Upper lobe of left lung (tissue), 6 donors: ENCODE measurements around the gene HPCA. TPM values are rescaled to one million over a fixed set of nuclear protein-coding genes. Genes with fewer than 3 reads are reported as not detected.

Experiments
- ATAC-seq, 2 donors: fragments of 200-7000 bp; cut with Tn5 transposase; one replicate each; pipeline ENCODE4 v1.9.1; 2022; ENCODE audit warnings: mild to moderate bottlenecking in 2 of 2, moderate library complexity in 2 of 2; ENCODE audit not compliant: low FRiP score in 2 of 2
- DNase-seq, 2 donors: peaks; one replicate each; pipeline ENCODE4 v3.0.0-alpha.2; 2019 to 2020
- H3K27ac ChIP-seq, 4 donors: fragments of 200-600 bp; sonication (generic); one replicate each; pipeline ENCODE4 v1.5.1; 2016 to 2019
- H3K27me3 ChIP-seq, 4 donors: fragments of 200-600 bp; sonication (generic); one replicate each; pipeline ENCODE4 v1.5.1; 2017 to 2019
- H3K36me3 ChIP-seq, 4 donors: fragments of 200-600 bp; sonication (generic); one replicate each; pipeline ENCODE4 v1.5.1; 2016 to 2019
- H3K4me1 ChIP-seq, 4 donors: fragments of 200-600 bp; sonication (generic); one replicate each; pipeline ENCODE4 v1.5.1; 2018 to 2019
- H3K4me3 ChIP-seq, 4 donors: fragments of 200-600 bp; sonication (generic); one replicate each; pipeline ENCODE4 v1.5.1; 2017 to 2019; ENCODE audit warnings: mild to moderate bottlenecking in 2 of 4, moderate library complexity in 1 of 4
- H3K9me3 ChIP-seq, 4 donors: fragments of 200-600 bp; sonication (generic); one replicate each; pipeline ENCODE4 v1.5.1; 2018 to 2019
- EP300 ChIP-seq, 4 donors: sonication (generic); formaldehyde crosslinking; IDR thresholded peaks; one replicate each; pipeline ENCODE4 v1.5.1; 2017; ENCODE audit warnings: antibody characterized with exemption in 4 of 4, control low read depth in 2 of 4
- POLR2A ChIP-seq, 4 donors: fragments of 450-650 bp; IDR thresholded peaks; one replicate each; pipeline ENCODE4 v1.5.1; 2016 to 2017; ENCODE audit warnings: antibody characterized with exemption in 4 of 4, mild to moderate bottlenecking in 2 of 4
- POLR2AphosphoS5 ChIP-seq, 2 donors: sonication (generic); formaldehyde crosslinking; IDR thresholded peaks; one replicate each; pipeline ENCODE4 v1.5.1; 2017; ENCODE audit warnings: antibody characterized with exemption in 2 of 2
- WGBS, 2 donors: methylation state at CpG; one replicate each; pipeline ENCODE4 v1.1.5; 2017 to 2018; 5-methylcytosine and 5-hydroxymethylcytosine counted together
- total RNA-seq, 6 donors: library from RNA; depleted of rRNA in 4 of 6; stranded (reverse); fragments of >200 nt in 4 of 6; gene quantifications; one replicate each; pipeline versions ENCODE4 v1.1.0 to v1.2.1, GENCODE V29; 2016 to 2021
- TF ChIP-seq, protein P1 (sequence below), 6 experiments: fragments of 450-650 bp in 4 of 6; fragments of 200-600 bp in 2 of 6; sonication (generic) in 2 of 6; IDR thresholded peaks; one replicate each; pipeline ENCODE4 v1.5.1; 2016 to 2019; ENCODE audit warnings: antibody characterized with exemption in 6 of 6
- donor health status: DM: no; HTN: no; CAD: no; lungs with moderate emphysema.
- donor health status: DM: no; HTN: yes; CAD: no; lungs with severe emphysema.

The HPCA gene
- total RNA-seq, 6 donors from 2014 or later = not detected

- TF ChIP-seq EP300 (IDR thresholded peaks at IDR 0.05) (no peak), POLR2A (IDR thresholded peaks at IDR 0.05) (no peak), POLR2AphosphoS5 (IDR thresholded peaks at IDR 0.05) (no peak)
- TF ChIP-seq, protein P1, sequence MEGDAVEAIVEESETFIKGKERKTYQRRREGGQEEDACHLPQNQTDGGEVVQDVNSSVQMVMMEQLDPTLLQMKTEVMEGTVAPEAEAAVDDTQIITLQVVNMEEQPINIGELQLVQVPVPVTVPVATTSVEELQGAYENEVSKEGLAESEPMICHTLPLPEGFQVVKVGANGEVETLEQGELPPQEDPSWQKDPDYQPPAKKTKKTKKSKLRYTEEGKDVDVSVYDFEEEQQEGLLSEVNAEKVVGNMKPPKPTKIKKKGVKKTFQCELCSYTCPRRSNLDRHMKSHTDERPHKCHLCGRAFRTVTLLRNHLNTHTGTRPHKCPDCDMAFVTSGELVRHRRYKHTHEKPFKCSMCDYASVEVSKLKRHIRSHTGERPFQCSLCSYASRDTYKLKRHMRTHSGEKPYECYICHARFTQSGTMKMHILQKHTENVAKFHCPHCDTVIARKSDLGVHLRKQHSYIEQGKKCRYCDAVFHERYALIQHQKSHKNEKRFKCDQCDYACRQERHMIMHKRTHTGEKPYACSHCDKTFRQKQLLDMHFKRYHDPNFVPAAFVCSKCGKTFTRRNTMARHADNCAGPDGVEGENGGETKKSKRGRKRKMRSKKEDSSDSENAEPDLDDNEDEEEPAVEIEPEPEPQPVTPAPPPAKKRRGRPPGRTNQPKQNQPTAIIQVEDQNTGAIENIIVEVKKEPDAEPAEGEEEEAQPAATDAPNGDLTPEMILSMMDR (IDR thresholded peaks at IDR 0.05) = no peak
- DNase-seq (no peak), ATAC-seq (no peak)
- Histone ChIP-seq H3K27ac (no peak overlapping the region), H3K4me1 (peaks cover 12 to 26% (median 14%) of the 10 kb centered on the region in 4 donors), H3K36me3 (peaks cover 0 to 8% (median 2%) of the 10 kb centered on the region in 4 donors), H3K4me3 (no peak overlapping the region), H3K9me3 (no peaks in the 10 kb centered on the region), H3K27me3 (peaks cover 0 to 16% (median 7%) of the 10 kb centered on the region in 4 donors)
- 90 to 93% methylated on average over 5 to 7 of the region's 7 CpGs for WGBS, 2 donors
Observed at GRCh38 chr1:32867671-32868070, 18.6 kb upstream of the HPCA start.

GRCh38 chr1:32868085-32868484 is 18.2 kb upstream of the HPCA start:
- Histone ChIP-seq H3K9me3 (no peaks in the 10 kb centered on the region), H3K4me1 (peaks cover 13 to 29% (median 16%) of the 10 kb centered on the region in 4 donors), H3K36me3 (peaks cover 0 to 5% (median 2%) of the 10 kb centered on the region in 4 donors), H3K27me3 (peaks cover 0 to 16% (median 7%) of the 10 kb centered on the region in 4 donors), H3K27ac (no peak overlapping the region), H3K4me3 (no peak overlapping the region)
- TF ChIP-seq POLR2AphosphoS5 (IDR thresholded peaks at IDR 0.05) = no peak
- TF ChIP-seq, protein P1 (IDR thresholded peaks at IDR 0.05) = no peak
- no peak for TF ChIP-seq POLR2A (IDR thresholded peaks at IDR 0.05)
- TF ChIP-seq EP300 (IDR thresholded peaks at IDR 0.05) = no peak
- ATAC-seq (no peak), DNase-seq (no peak)
- WGBS, 2 donors = 88 to 95% methylated on average over 12 to 13 of the region's 13 CpGs

DNA sequence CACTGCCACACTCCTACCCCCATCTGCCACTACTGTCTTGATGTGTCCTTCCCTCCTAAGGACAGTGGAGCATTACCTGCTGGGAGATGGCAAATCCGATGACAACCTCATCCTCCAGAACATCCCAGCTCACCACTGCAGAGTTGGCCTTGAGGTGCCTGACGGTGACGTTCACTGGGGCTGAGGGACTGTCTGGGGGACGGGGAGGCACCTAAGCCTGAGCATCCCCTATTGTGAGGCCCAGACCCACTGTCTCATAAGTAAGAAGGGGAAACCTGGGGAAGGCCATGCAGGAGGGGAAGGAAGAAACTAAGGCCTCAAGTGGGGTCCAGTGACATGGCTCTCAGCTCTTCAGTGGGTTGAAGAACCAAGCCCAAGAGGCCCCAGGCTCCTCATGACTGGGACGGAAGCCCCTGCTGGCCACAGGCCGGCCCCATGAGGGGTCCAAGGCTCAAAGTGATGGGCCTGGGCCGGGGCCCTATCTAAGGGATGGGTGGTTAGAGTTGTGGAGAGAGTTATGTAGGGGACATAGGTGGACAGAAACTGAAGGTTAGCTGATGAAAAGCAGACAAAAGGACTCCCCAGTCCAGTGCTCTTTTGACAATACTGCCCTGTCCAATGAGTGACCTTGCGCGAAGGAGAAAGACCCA is 17.4 kb upstream of the HPCA start:
- TF ChIP-seq EP300 (IDR thresholded peaks at IDR 0.05) = no peak
- TF ChIP-seq, protein P1 (IDR thresholded peaks at IDR 0.05) = no peak
- TF ChIP-seq POLR2AphosphoS5 (IDR thresholded peaks at IDR 0.05) = no peak
- no peak for TF ChIP-seq POLR2A (IDR thresholded peaks at IDR 0.05)
- Histone ChIP-seq H3K4me3 (no peak overlapping the region), H3K36me3 (peaks cover 0 to 3% (median 0%) of the 10 kb centered on the region in 4 donors), H3K9me3 (no peaks in the 10 kb centered on the region), H3K4me1 (peaks cover 13 to 29% (median 16%) of the 10 kb centered on the region in 4 donors), H3K27ac (no peak overlapping the region), H3K27me3 (peaks cover 0 to 16% (median 7%) of the 10 kb centered on the region in 4 donors)
- ATAC-seq (no peak), DNase-seq (no peak)
- 93 to 97% methylated on average over 9 of the region's 9 CpGs for WGBS, 2 donors

GRCh38 chr1:32869923-32870614 is 16.2 kb upstream of the HPCA start:
- ATAC-seq (no peak), DNase-seq (peak in 1 of 2 donors; percentile 77)
- TF ChIP-seq POLR2A (IDR thresholded peaks at IDR 0.05) (no peak), POLR2AphosphoS5 (IDR thresholded peaks at IDR 0.05) (no peak), EP300 (IDR thresholded peaks at IDR 0.05) (no peak)
- TF ChIP-seq, protein P1 (IDR thresholded peaks at IDR 0.05) = no peak
- Histone ChIP-seq H3K4me1 (peaks cover 13 to 27% (median 16%) of the 10 kb centered on the region in 4 donors), H3K9me3 (no peaks in the 10 kb centered on the region), H3K36me3 (no peaks in the 10 kb centered on the region), H3K27me3 (peaks cover 0 to 16% (median 7%) of the 10 kb centered on the region in 4 donors), H3K27ac (no peak overlapping the region), H3K4me3 (peak overlapping the region in 3 of 4 donors; percentile 40 to 48 (median 40))
- 48 to 62% methylated on average over 9 to 16 of the region's 16 CpGs for WGBS, 2 donors
